GM18867 (cell line): ENCODE measurements around the gene NRF1.

Experiments used
- ATAC-seq: cut with Tn5 transposase; IDR thresholded peaks from one replicate; pipeline ENCODE4 v1.9.1; 2021; ENCODE audit warnings: mild to moderate bottlenecking, moderate library complexity; ENCODE audit not compliant: unreplicated experiment

NRF1 gene

DNA sequence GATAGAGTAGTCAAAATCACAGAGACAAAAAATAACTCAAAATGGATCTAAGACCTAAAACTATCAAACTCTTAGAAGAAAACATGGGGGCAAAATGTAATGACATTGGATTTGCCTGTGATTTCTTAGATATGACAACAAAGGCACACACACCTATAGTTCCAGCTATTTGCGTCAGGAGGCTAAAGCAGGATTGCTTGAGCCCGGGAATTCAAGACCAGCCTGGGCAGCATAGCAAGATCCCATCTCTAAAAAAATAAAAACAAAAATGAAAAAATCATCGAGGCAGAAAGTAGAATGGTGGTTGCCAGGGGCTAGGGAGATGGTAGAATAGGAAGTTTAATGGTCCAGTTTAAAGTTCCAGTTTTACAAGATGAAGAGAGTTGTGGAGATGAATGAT lies 113.3 kb downstream of the NRF1 start:
- ATAC-seq: no peak

DNA sequence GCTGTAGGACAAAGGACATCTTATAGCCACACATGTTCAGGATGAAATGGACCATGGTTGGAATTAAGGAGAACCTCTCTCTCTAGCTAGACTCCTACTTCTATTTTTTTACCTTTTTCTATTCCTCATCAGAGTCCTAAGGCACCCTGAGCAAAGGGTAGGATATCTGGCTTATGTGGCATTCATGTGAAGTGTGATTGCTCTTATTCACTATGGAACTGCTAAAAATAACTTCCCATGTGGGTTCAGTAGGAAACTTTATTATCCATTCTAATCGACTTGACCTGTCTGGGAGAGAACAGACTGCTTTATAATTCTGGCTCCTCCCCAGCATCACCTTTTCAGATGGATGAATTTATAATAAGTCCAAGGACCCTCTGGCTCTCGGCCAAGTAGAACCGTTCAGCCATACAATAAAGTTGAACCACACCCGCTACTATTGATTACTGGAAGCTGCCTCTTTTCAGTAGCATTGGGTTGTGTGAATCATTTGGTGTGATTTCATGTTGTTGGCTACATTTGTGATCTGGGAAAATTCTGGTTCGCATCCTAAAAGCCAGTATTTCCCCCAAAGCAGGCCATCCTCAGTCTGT lies 117.5 kb downstream of the NRF1 start:
- no peak for ATAC-seq

- no peak for ATAC-seq
These were observed 118.0 kb downstream of the NRF1 start for GRCh38 chr7:129729511-129729910.

DNA sequence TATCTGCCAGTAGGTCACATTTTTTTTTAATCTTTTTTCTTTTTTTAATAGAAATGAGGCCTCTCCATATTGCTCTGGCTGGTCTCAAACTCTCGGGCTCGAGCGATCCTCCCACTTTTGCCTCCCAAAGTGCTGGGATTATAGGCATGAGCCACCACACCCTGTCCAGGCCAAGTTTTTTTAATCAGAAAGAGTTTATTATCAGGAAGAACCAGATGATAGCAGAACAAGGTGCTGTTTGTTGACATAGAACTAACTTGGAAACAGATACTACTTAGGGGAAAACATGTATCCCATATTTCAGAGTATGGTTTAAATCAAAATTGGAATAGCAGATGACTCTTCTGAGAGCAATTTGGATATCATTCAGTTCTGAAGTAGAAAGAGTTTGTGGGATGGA lies 118.6 kb downstream of the NRF1 start:
- no peak for ATAC-seq

- ATAC-seq: no peak
These were observed 122.9 kb downstream of the NRF1 start for GRCh38 chr7:129734400-129734799.

GRCh38 chr7:129739427-129739826 lies 127.9 kb downstream of the NRF1 start:
- no peak for ATAC-seq

DNA sequence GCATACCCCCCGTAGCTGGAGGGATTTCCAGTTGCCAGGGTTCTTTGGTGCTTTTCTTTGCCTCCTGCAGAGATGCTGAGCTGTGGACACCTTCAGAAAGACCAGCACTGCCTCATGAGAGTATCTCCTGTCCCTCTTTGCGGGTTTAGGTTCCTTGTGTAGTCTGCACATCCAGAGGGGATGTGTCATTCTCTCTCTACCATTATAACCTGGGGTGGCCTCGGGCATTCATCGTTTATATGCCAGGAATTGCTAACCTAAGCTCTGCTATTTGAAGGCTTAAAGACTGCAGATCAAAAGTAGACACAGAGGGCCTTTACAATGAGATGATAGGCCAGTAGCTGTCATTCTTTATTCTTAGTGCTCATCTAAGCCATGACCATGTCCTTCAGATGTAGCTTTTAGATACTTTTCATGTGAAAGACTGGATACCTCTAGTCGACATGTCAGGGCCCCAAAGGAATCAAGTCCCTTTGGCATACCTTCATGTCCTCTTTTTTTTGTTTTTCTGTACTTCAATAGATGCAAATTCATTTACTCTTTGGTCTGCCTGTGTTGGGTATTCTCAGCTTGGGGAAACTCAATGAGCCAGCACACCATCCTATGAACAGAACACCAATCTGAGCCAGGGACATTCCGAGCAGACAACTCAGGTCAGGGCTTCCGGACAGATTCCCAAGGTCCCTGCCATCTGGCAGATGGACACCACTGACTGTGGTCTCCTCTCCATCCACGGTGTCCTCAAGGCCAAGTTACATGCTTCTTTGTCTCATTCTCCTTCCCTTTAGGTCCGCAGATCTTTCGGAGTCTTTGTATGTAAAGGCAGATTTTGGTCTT lies 129.3 kb downstream of the NRF1 start:
- ATAC-seq: no peak

DNA sequence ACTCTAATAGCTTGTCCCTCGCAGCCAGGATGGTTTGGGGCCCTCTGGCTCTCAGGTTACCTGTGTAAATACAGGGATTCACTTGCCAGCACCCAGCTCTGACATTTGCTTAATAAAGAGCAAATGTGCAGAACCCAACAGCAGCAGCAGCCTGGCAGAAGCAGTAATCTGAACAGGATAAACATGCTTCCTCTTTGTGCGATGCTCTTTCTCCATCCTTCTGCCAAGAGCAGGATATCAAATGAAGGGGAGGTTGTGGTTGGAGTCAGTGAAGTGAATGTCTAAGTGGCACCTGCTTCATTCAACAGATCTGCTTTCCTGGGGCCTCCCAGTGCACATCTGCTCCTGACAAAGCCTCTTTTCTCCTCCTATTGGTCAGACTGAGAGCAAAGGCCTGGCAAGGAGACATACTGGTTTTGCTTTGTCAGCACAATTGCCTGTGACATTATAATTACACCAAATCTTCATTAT lies 130.3 kb downstream of the NRF1 start:
- no peak for ATAC-seq

- no peak for ATAC-seq
These were observed 130.7 kb downstream of the NRF1 start for GRCh38 chr7:129742256-129742655.

DNA sequence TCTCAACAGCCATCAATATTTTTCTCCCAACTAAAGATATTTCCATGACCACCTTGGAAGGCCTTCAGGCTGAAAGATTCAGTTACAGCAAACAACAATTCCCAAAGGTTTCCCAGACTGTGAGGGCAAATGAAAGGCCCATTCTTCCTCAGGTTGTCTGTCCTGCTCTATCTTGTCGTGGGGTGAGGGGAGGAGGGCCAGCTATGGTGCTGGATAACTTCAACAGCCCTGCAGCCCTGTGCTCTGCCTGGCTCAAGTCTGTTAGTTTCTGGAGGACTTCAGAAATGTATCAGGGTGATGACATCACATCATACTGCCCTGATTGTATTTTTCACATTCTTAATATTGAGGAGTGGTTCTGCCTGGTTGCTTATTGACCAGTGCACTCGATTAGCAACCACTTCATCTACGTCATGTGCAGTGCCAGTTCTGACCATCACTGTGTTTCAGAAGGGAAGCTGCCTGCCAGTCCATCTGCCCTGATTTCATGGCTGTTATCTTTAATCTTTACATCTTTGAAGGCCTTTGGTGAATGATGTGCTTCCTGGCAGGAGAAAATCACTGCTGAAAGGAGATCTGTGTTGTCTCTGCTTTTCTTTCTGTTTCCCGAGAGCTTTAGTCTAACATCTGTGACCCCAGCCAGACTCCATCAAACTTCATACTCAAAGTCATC lies 135.5 kb downstream of the NRF1 start:
- ATAC-seq: no peak

- no peak for ATAC-seq
These were observed 137.0 kb downstream of the NRF1 start for GRCh38 chr7:129748356-129749109.

DNA sequence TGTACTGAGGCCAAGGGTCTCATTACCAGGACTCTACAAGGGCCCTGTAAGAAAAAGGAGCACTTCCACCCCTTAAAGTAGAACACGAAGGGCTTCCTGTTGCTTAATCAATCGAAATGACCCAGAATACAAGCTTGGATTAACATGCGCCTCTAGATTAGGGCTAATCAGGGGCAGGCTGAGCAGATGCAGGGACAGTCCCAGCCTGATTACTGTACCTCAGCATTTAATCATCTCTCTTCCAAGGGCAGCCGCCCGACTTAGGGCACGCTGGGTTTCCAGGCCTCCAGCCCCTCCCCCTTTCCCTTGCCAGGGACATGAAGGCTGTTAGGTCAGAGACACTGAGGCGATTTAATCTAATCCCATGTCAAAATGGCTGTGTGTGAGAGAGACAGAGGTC lies 138.6 kb downstream of the NRF1 start:
- ATAC-seq: no peak

DNA sequence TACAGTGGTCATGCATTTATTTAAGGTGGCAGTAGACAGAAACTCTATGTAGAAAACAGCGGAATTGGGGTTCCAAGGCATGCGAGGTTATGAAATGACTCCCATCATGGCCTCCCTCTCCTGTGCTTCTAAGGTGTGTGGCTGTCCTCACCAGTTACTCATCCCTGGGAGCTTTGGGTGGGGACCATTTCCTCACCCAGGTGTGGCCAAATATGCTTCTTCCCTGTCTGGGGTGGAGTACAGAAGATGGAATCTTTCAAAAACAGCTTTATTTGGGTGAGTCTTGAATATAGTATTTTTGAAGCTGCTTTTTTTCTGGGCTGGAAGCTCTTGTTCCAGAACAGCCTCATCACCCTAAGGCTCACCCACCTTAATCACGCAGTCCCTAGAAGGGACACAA lies 139.0 kb downstream of the NRF1 start:
- no peak for ATAC-seq

GRCh38 chr7:129751916-129752315 lies 140.4 kb downstream of the NRF1 start:
- ATAC-seq: no peak

DNA sequence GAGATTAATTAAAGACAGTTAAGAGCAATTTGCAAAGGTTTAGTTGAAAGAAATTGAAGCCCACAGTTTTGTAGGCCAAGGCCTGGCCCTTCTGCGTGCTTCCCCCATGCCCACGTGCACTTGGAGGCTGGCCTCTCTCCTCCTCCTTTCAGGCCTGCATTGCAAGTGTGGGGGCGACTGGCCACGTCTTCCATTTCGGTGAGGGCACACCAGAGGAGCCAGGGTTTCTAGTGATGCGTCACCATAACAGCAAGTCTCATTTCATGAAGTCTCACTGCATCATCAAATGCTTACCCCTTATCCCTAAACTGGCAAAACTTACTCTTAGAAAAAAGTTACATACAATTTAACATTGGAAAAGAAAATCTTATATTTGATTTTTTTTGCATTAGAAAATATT lies 141.2 kb downstream of the NRF1 start:
- no peak for ATAC-seq

GRCh38 chr7:129754406-129754805 lies 142.9 kb downstream of the NRF1 start:
- no peak for ATAC-seq

GRCh38 chr7:129757991-129758390 lies 146.5 kb downstream of the NRF1 start:
- ATAC-seq: no peak

- ATAC-seq: no peak
These were observed 151.0 kb downstream of the NRF1 start for GRCh38 chr7:129762387-129762969.

- ATAC-seq: no peak
These were observed 152.9 kb downstream of the NRF1 start for GRCh38 chr7:129764247-129765084.

GRCh38 chr7:129765352-129765751 lies 153.8 kb downstream of the NRF1 start:
- no peak for ATAC-seq
